ENCODE results near the gene TNP2.
"Not testable (repeated sequence)": the region's sequence is repeated elsewhere in the genome, so short reads cannot be mapped to it uniquely, and the experiment has no call there.

The TNP2 gene

DNA sequence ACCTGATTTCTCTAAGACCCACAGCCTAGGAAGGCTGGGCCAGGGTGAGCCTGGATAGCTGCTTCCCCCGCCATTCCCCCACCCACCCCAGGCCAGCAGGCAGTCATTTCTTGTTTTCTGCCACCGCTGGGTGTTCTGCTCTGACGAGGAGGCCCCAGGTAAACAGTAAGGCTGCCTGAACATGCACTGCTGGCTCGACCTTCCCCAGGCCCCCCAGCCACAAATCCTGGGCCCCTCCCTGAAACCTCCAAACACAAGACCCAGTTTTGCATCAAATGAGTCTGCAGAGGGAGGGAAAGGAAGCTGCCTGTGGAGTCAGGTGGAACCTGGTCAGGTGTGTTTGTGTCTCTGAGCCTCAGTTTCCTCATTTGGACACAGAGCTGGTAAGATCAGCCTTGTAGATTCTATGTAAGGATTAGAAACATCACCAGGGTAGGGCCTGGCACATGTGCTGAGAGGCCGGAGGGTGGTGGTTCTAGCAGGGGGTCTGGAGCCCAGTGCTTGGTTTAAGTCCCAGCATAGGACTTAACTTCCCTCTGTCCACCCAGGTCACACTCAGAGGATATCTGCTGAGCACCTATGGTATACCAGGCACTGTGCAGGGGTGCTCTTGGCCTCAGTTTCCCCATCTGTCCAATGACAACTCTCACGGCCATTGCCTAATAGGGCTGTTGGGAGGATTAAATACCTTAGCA, 30.9 kb upstream of the TNP2 start:
- no peak for DNase-seq

GRCh38 chr16:11298950-11299547, 29.9 kb upstream of the TNP2 start:
- not testable (repeated sequence) for DNase-seq

DNA sequence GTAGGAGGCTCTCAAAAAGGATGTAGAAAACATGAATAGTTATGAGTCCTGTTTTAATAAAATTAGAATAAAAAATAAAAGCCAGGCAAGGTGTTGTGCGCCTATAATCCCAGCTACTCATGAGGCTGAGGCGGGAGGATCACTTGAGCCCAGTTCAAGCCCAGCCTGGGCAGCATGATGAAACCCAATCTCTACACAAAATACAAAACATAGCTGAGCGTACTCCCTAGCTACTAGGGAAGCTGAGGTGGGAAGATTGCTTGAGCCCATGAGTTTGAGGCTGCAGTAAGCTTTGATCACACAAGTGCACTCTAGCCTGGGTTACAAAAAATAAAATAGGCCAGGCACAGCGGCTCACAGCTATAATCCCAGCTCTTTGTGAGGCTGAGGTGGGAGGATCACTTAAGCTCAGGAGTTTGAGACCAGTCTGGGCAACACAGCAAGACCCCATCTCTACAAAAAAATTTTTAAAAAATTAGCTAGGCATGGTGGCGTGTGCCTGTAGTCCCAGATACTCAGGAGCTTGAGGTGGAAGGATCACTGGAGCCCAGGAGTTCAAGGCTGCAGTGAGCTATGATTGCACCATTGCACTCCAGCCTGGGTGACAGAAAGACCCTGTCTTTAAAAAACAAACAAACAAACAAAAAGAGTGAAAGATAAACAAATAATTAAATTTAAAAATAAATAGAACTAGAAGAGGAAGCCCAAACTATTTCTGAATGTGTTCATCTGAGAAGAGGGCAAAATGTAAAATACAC, 29.2 kb upstream of the TNP2 start:
- no peak for DNase-seq

GRCh38 chr16:11297492-11298142, 28.5 kb upstream of the TNP2 start:
- DNase-seq = peak; percentile 25 to 54 (median 36)

- no peak for DNase-seq
These were observed 27.8 kb upstream of the TNP2 start for GRCh38 chr16:11296706-11297491.

DNA sequence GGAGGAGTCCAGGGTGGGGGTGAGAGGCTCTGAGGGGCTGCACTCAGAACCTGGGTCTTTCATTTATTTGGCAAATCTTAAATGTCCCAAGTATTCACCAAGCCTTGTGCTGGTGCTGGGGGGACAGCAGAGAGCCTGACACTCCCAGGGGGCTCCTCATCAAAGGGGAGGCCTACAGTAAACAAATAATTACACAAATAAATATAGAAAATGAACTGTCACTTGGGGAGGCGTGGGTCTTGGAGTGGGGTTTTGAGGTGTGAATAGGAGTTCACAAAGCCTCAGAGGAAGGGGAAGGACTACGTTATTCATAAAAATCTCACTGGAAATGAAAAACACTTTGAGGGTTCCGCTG, 27.2 kb upstream of the TNP2 start:
- no peak for DNase-seq

GRCh38 chr16:11295672-11296071, 26.5 kb upstream of the TNP2 start:
- DNase-seq = no peak

DNA sequence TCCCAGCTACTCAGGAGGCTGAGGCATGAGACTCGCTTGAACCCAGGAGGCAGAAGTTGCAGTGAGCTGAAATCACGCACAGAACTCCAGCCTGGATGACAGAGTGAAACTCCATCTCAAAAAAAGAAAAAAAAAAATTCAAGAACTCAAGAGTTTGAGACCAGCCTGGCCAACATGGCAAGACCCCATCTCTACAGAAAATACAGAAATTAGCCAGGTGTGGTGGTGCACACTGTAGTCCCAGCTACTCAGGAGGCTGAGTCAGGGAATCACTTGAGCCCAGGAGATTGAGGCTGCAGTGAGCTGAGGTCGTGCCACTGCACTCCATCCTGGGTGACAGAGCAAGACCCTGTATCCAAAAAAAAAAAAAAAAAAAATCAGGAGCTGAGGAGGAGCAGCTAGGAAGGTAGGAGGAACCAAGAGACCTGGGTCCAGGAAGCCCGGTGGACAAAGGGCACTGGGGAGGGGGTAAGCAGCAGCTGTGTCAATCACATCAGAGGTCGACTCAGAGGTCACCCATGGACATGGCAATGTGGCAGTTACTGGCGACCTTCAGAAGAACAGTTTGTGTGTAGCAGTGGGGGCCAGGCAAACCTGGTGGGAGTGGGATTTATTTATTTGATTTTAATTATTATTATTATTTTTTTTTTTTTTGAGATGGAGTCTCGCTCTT, 23.1 kb upstream of the TNP2 start:
- DNase-seq = no peak

DNA sequence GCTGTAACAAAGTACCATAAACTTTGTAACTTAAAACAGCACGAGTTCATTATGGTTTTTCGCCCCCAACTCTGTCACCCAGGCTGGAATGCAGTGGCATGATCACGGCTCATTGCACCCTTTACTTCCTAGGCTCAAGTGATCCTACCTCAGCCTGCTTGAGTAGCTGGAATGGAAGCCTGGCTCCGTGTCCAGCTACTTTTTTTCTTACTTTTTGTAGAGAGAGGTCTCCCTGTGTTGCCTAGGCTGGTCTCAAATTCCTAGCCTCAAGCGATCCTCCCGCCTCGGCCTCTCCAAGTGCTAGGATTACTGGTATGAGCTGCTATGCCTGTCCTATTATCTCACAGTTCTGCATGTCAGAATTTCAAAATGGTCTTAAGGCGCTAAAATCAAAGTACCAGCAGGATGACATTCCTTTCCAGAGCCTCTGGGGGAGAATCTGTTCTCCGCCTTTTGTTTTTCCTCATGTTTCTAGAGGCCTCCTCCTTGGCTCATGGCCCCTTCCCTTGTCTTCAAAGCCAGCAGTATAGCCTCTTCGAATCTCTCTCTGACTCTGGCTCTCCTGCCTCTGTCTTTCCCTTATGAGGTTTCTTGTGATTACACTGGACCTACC, 22.1 kb upstream of the TNP2 start:
- DNase-seq = no peak

DNA sequence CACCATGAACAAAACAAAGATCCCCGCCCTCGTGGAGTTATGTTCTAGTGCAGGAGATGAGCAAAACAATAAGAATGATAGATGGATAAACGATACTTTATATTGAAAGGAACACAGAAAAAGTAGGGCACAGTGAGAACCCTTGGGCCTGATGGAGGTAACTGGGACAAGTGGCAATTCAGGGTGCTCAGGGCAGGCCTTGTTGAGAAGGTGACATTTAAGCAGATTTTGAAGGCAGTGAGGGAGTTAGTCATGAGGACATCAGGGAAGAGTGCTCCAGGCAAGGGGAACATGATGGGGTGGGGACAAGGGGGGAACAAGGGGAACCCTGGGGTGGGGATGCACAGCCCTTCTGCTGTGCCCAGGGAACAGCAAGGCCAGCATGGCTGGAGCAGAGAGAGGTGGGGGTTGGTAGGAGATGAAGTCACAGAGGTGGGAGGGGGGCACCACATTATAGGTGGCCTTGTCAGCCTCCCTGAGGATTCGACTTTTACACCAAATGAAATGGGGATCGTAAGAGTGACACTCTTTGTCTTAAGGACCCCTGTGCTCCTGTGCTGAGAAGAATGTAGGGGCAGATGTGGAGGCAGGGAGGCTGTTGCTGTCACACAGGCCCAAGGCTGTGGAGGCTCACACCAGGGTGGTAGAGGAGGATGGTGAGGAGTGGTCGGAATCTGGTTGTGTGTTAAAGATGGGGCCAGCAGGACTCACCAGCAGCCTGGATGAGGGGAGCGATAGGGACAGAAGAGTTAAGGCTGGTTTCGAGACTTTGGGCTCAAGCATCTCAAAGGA, 21.2 kb upstream of the TNP2 start:
- no peak for DNase-seq

DNA sequence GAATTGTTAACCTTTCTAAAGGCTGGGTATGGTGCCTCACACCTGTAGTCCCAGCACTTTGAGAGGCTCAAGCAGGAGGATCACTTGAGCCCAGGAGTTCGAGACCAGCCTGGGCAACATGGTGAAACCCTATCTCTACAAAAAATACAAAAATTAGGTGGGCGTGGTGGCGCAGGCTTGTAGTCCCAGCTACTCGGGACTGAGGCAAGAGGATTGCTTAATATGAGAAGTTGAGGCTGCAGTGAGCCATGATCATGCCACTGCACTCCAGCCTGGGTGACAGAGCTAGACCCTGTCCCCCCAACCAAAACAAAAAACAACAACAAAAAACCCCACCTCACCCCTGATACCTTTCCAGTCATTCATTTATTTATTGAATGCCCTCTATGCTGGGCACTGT, 20.6 kb upstream of the TNP2 start:
- not testable (repeated sequence) for DNase-seq

DNA sequence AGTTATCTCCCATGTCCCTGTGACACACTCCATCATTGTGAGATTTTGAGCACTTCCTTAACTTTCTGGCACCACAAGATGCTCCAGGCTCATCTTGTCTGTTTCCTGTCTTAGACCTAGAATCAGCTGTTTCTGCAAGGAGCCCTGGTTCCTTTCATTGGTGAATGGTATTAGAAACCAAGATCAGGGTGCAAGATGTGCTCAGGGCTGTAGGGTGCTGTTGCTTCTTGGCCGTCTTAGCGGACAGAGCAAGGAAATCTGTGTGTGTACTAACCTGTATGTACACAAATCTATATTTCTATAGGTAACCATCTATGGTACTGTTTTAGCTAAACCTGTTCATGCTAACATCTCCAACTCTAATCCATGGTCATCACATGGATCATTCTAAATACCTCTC, 20.1 kb upstream of the TNP2 start:
- DNase-seq = no peak

- DNase-seq = no peak
These were observed 16.7 kb upstream of the TNP2 start for GRCh38 chr16:11285842-11286241.

DNA sequence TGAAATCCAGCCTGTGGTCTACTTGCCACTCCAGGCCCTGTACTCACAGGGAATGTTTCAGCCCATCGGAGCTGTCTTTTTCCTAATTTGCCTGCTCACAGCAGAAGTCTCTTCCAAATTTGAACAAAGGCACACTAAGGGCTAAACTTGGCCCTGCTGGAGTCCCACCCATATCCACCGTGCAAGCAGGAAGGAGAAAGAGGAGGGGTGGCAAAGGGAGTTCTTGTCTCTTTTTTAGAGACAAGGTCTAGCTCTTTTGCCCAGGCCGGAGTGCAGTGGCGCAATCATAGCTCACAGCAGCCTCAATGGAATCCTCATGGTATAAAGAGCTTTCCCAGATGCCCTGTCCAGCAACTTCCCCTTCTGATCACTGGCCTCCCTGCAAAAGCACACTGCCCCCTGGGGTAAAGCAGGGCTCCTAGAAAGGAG, 14.7 kb upstream of the TNP2 start:
- no peak for DNase-seq

- DNase-seq = no peak
These were observed 11.7 kb upstream of the TNP2 start, which contains the start of gene PRM1 for GRCh38 chr16:11280616-11281522. TSS of gene PRM1 (minus strand) at chr16:11281330. CDS start at chr16:11281238, 92 bp downstream.

- DNase-seq = no peak
These were observed 9.8 kb upstream of the TNP2 start for GRCh38 chr16:11278681-11279628.

DNA sequence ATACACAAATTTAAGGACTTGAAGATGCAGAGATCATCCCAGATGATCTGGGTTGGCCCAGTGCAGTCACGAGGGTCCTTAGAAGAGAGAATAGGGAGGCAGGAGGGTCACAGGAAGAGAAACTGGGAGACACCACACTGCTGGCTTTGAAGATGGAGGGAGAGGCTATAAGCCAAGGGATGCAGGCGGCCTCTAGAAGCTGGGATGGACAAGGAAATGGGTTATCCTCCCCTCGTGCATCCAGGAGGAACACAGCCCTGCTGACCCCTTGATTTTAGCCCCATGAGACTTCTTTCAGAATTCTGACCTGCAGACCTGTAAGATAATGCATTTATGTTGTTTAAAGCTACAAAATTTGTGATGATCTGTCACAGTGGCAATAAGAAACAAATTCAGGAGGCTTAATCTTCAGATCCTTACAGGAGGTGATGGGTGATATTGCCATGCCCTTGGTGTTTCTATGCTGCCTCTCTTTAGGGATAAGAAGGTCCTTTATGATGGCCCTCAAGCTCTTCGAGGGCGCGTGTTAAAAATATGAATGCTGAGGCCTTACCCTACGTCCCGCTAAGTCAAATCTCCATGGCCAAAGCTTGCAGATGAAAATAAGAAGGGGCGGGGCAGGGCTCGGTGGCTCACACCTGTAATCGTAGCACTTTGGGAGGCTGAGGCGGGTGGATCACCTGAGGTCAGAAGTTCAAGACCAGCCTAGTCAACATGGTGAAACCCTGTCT, 8.6 kb upstream of the TNP2 start:
- no peak for DNase-seq
